IPS-NIHi11 (cell line): ENCODE measurements around the gene KLB.
"Not testable (repeated sequence)": the region's sequence is repeated elsewhere in the genome, so short reads cannot be mapped to it uniquely, and the experiment has no call there.

ENCODE experiments used
- DNase-seq: peaks from one replicate; pipeline ENCODE4 v3.0.0; 2012; ENCODE audit warnings: mixed read lengths, low spot score

The KLB gene

GRCh38 chr4:39406763-39407583 is at the start of gene KLB:
KLB (plus strand) TSS chr4:39406930; CDS start chr4:39406950, 20 bp downstream.
- no peak for DNase-seq

GRCh38 chr4:39357002-39357401 is 49.7 kb upstream of the KLB start:
- no peak for DNase-seq

DNA sequence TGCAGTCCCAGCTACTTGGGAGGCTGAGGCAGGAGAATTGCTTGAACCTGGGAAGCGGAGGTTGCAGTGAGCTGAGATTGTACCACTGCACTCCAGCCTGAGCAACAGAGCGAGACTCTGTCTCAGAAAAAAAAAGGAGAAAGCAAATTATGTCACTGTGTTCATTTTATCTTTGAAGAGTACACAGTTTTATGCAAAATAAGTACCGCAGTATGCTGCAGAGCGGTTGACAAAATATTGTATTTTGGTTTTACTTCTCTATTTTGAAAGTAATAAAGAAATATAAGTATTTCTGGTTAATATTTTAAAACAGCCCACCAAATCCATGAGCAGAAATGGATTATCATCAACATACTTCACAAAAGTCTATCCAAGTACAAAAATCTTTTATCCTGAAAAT is 46.1 kb upstream of the KLB start:
- not testable (repeated sequence) for DNase-seq

DNA sequence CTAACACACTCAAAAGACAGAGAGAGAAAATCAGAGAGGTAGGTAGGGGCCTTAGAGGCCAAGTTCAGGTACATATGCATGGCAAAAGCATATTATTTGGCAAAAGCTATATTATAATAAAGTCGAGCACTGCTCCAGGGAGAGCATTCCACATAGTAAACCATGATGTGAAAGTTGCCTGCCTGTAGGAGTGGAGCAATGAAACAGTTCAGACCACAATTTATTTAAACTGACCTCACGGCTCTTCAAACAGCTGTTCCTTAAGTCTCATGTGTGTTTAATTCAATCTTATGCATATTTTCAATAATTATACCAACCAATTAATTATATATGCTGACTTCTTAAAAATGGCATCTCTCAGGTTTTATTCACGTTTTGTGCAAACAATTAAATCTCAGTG is 43.9 kb upstream of the KLB start:
- no peak for DNase-seq

GRCh38 chr4:39363773-39364393 is 42.8 kb upstream of the KLB start:
- no peak for DNase-seq

DNA sequence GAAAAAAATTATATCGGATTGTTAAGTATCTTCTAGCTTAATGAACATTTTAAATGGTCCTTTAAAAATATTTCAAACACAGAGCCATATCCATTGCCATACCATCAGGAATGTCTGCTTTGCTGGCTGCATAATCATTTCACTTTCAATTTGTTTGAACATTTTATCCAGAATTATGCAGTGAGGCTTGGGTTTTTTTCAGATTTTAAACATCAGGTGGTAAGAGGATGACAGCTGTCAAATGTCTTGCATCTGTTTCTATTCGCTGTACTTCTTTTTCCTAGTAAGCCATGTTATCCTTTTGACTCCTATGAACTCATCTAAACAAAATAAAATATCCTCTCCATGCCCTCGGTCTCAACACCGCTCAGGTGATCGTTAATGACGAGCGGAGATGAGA is 41.4 kb upstream of the KLB start:
- no peak for DNase-seq

- DNase-seq: peak; percentile 94
Measured at GRCh38 chr4:39365830-39366771, 40.6 kb upstream of the KLB start, which contains the start of gene RFC1. RFC1 (minus strand) TSS chr4:39366362; CDS start chr4:39366241, 121 bp downstream.

DNA sequence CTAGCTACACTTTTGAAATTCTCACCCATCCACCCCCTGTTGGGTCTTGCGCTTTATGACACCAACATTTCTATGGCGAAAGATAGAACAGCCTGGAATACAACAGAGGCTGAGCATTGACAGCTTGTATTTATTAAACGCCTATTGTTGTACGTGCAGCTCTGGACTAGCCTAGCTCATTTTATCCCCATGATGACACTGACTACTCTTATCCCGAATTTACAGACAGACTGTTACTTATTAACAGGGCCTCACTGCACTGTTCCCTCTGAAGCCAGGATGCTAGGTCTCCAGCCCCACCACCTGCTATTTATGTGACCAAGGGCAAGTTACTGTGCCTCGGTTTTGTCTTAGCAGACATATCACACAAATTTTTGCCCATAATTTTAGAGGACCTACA is 39.6 kb upstream of the KLB start:
- DNase-seq: no peak

DNA sequence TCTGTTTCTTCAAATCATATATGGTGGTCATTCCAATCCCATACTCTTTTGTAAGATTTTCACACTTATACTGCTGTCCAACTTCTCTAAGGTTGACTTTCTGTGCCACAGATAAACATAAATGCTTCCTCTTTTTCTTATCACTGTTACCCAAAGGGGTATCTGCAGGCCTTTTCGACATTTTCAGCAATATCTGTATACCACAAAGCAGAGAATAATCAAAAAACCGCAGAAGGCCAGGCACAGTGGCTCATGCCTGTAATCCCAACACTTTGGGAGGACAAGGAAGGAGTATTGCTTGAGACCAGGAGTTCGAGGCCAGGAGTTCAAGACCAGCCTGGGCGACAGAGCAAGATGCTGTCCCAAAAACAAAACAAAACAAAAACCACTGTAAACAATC is 37.4 kb upstream of the KLB start:
- no peak for DNase-seq

- not testable (repeated sequence) for DNase-seq
Measured at GRCh38 chr4:39371209-39371608, 35.5 kb upstream of the KLB start.

DNA sequence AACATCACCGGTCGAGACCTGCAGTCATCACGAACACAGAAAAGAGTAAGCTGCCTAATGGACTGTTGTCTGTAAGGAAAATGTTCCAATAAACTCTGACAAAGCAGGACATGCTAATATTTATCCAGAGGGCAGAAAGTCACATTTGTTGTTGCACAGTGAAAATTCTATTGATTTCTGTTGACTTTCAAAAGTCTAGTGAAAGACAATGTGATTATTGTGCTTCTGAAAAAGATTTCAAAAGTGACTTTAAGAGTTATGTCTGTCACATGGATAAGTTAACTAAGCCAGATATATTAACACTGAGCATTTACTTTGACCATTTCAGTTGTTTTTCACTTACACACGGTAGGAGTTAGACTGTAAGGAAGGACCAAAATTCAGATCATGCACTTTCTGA is 31.3 kb upstream of the KLB start:
- no peak for DNase-seq

- no peak for DNase-seq
Measured at GRCh38 chr4:39383690-39384089, 23.0 kb upstream of the KLB start.

GRCh38 chr4:39384563-39384962 is 22.2 kb upstream of the KLB start:
- no peak for DNase-seq

DNA sequence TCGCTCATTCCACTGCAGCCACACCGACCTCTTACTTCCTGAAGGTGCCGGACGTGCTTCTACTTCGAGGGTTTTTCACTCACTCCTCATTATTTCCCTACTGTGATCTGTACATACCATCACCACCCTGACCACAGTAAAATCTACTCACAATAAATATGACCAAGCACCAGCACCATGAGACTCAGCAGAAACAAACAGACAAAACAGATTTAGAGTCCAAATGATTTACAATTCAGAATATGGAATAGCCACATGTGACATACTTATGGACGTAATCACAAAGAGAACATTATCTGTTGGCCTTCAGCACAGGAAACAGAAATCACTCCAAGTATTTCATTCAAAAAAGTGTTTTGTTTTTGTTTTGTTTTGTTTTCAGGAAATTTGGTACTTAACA is 16.1 kb upstream of the KLB start:
- DNase-seq: no peak

DNA sequence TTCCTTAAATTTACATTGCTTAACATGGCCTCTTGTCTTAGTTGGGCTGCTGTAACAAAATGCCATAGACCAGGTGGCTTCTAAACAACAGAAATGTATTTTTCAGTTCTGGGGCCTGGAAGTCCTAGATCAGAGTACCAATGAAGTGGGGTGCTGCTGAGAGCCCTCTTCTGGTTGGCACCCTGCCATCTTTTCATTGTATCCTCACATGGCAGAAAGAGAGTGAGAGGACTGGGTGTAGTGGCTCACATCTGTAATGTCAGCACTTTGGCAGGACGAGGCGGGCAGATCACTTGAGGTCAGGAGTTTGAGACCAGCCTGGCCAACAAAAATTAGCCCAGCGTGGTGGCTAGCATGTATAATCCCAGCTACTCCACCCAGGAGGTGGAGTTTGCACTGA is 12.0 kb upstream of the KLB start:
- no peak for DNase-seq

GRCh38 chr4:39401640-39402039 is 5.1 kb upstream of the KLB start:
- not testable (repeated sequence) for DNase-seq

DNA sequence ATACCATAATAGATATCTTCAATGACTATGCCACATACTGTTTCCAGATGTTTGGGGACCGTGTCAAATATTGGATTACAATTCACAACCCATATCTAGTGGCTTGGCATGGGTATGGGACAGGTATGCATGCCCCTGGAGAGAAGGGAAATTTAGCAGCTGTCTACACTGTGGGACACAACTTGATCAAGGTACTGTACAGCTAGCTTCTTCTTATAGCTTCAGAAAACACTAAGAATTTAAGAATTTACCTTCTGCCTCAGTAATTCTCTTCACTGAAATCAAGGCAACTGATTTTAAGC is 805 bp downstream of the KLB start:
- DNase-seq: no peak

GRCh38 chr4:39410415-39410814 is 3.7 kb downstream of the KLB start:
- no peak for DNase-seq

DNA sequence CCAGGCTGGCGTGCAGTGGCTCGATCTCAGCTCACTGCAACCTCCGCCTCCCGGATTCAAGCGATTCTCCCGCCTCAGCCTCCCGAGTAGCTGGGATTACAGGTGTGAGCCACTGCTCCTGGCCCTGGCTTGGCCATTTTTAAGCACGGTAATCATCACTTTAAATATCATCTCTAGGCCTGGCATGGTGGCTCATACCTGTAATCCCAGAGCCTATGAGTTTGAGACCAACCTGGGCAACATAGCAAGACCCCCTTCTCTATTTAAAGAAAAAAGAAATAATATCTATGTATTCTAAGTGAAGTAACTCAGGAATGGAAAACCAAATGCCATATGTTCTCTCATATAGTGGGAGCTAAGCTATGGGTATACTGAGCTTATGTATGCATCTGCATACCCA is 4.8 kb downstream of the KLB start:
- DNase-seq: not testable (repeated sequence)

DNA sequence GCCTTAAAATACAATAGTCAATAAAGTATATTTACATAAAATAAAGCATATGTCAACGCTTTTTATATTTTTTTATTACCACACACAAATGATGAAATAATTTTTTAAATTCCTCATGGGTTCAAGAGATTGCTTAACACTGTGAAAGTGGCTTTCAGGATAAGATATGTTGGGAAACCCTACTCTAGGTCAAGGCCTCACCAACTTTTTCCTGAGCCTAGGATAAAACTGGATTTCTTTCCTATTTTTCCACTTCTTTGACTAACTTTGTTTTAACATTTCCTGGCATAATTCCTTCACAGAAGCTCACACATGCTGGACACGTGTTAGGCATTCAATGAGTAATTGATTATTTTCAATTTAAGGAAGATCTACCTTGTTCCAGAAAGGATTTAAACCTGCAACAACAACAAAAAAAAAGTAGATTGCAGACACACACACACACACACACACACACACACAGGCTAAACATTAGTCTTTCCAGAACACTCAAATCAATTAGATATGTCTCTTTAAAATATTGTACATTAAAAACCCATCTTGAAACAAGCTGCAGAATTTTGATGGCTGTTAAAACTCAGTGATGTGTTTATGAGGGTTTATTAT is 9.1 kb downstream of the KLB start:
- DNase-seq: no peak

DNA sequence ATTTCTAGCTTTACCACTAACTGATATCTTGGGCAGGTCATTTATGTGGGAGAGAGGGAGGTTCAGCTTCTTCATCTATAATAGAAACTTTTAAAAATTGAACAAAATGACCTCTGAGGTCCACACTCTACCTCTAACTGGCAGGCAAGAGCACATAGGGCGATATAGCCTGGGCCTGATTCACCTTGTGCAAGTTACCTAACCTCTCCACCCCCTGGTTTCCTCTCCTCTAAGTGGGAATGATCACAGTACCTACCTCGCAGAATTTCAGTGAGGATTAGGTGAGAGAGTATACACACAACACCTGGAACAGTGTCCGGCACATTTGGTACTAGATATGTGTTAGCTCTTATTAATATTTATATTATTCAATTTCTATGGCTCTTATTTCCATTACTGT is 15.5 kb downstream of the KLB start:
- no peak for DNase-seq

- not testable (repeated sequence) for DNase-seq
Measured at GRCh38 chr4:39425297-39425696, 18.6 kb downstream of the KLB start.
